Mesendoderm (in vitro differentiated cells): ENCODE results near the gene CST7.

ENCODE experiments used
- DNase-seq: peaks from one replicate; pipeline ENCODE4 v3.0.0; 2013
- H2AK5ac ChIP-seq: 2 replicates; pipeline ENCODE4 v1.6.1; 2013; ENCODE audit warnings: low read length, inconsistent platforms
- H2BK120ac ChIP-seq: 2 replicates; pipeline ENCODE4 v1.6.1; 2013; ENCODE audit warnings: low read depth, mild to moderate bottlenecking, low read length, moderate library complexity, mixed read lengths
- H2BK15ac ChIP-seq: replicated peaks from 2 replicates; pipeline ENCODE4 v1.6.1; 2013; ENCODE audit warnings: low read depth, mild to moderate bottlenecking, moderate library complexity
- H2BK5ac ChIP-seq: 2 replicates; pipeline ENCODE4 v1.6.1; 2013; ENCODE audit warnings: low read length, inconsistent platforms
- H3K18ac ChIP-seq: 2 replicates; pipeline ENCODE4 v1.6.1; 2013; ENCODE audit warnings: mild to moderate bottlenecking, low read length, mixed read lengths
- H3K23ac ChIP-seq: one replicate; pipeline ENCODE4 v1.6.1; 2013; ENCODE audit warnings: low read length
- H3K27ac ChIP-seq: 2 replicates; pipeline ENCODE4 v1.5.1; 2013; ENCODE audit warnings: low read depth, mild to moderate bottlenecking, inconsistent platforms, low read length, moderate library complexity
- H3K27me3 ChIP-seq: 2 replicates; pipeline ENCODE4 v1.6.1; 2013; ENCODE audit warnings: low read length, control low read depth, mild to moderate bottlenecking, inconsistent platforms; ENCODE audit not compliant: insufficient read depth, poor library complexity
- H3K36me3 ChIP-seq: 2 replicates; pipeline ENCODE4 v1.6.1; 2013; ENCODE audit warnings: low read length, inconsistent platforms; ENCODE audit not compliant: control insufficient read depth, insufficient read depth
- H3K4ac ChIP-seq: one replicate; pipeline ENCODE4 v1.6.1; 2013; ENCODE audit warnings: low read depth, mild to moderate bottlenecking, low read length, moderate library complexity
- H3K4me1 ChIP-seq: 2 replicates; pipeline ENCODE4 v1.6.1; 2013; ENCODE audit warnings: low read depth, low read length, inconsistent platforms; ENCODE audit not compliant: control insufficient read depth
- H3K4me2 ChIP-seq: 2 replicates; pipeline ENCODE4 v1.6.1; 2013; ENCODE audit warnings: low read length
- H3K4me3 ChIP-seq: 2 replicates; pipeline ENCODE4 v1.5.1; 2013; ENCODE audit warnings: mild to moderate bottlenecking, low read length
- H3K56ac ChIP-seq: one replicate; pipeline ENCODE4 v1.6.1; 2013; ENCODE audit warnings: low read length
- H3K79me1 ChIP-seq: 2 replicates; pipeline ENCODE4 v1.6.1; 2013; ENCODE audit warnings: low read length, inconsistent platforms
- H3K79me2 ChIP-seq: 2 replicates; pipeline ENCODE4 v1.6.1; 2013; ENCODE audit warnings: mild to moderate bottlenecking, low read length; ENCODE audit not compliant: control insufficient read depth, insufficient read depth
- H3K9ac ChIP-seq: 2 replicates; pipeline ENCODE4 v1.6.1; 2013; ENCODE audit warnings: low read length, inconsistent platforms
- H4K5ac ChIP-seq: one replicate; pipeline ENCODE4 v1.6.1; 2013; ENCODE audit warnings: low read length
- H4K8ac ChIP-seq: one replicate; pipeline ENCODE4 v1.6.1; 2013; ENCODE audit warnings: low read depth, mild to moderate bottlenecking, control low read depth, low read length, moderate library complexity
- WGBS: extraction: QIAGEN DNeasy Blood & Tissue Kit; methylation state at CpG from one replicate; pipeline ENCODE4 v1.1.7; 2013; ENCODE audit warnings: low lambda C conversion rate, missing lambda C conversion rate; ENCODE audit not compliant: insufficient coverage; ENCODE audit errors: extremely low coverage; 5-methylcytosine and 5-hydroxymethylcytosine counted together

Gene CST7

DNA sequence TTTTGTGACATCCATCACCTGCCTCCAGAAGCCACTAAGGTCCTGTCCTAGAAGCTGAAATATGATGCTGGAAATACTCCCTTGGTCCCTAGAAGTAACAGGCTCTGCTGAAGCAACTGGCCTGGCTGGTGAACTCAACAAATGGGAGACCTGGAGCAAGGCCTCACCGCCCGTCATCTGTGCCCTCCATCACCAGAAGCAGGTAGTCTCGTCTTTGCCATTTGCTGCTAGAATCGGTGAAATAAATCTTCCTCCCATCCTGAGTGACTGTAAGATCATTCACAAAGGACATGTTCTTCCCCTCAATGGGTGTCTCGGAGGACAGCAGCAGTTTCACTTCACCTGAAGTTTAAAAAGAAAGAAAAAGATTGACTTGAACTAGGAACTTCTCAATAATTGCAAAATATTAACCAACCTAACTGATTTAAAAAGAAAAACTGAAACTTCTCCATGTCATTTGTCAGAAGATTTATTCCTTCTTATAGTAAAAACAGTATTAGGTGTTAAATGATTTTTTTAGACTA is 21.0 kb downstream of the CST7 start:
- Histone ChIP-seq H3K56ac (no peak overlapping the region), H3K27ac (no peak overlapping the region), H3K9ac (no peak overlapping the region), H2BK120ac (no peak overlapping the region), H3K18ac (no peak overlapping the region), H3K4me2 (no peak overlapping the region), H3K79me2 (no peaks in the 10 kb centered on the region), H3K27me3 (no peaks in the 10 kb centered on the region), H3K4me1 (no peaks in the 10 kb centered on the region), H2BK5ac (no peak overlapping the region), H3K4me3 (no peak overlapping the region), H3K79me1 (no peaks in the 10 kb centered on the region), H4K8ac (no peak overlapping the region), H3K36me3 (peaks cover 10% of the 10 kb centered on the region), H3K23ac (no peak overlapping the region), H2BK15ac (no peak overlapping the region), H2AK5ac (no peak overlapping the region), H4K5ac (no peak overlapping the region), H3K4ac (no peak overlapping the region)
- WGBS, result no CpG with 5 or more reads among the region's 5 CpGs
- DNase-seq, result no peak

GRCh38 chr20:24970754-24971153 is 21.7 kb downstream of the CST7 start:
- Histone ChIP-seq H3K79me1 (no peaks in the 10 kb centered on the region), H3K23ac (no peak overlapping the region), H3K4me2 (no peak overlapping the region), H3K36me3 (peaks cover 6% of the 10 kb centered on the region), H3K56ac (no peak overlapping the region), H4K5ac (no peak overlapping the region), H3K27ac (no peak overlapping the region), H3K4ac (no peak overlapping the region), H2BK120ac (no peak overlapping the region), H3K9ac (no peak overlapping the region), H3K27me3 (no peaks in the 10 kb centered on the region), H2BK5ac (no peak overlapping the region), H2AK5ac (no peak overlapping the region), H3K4me1 (no peaks in the 10 kb centered on the region), H4K8ac (no peak overlapping the region), H3K79me2 (no peaks in the 10 kb centered on the region), H2BK15ac (no peak overlapping the region), H3K4me3 (no peak overlapping the region), H3K18ac (no peak overlapping the region)
- no peak for DNase-seq
- WGBS, result no CpG with 5 or more reads among the region's 8 CpGs

DNA sequence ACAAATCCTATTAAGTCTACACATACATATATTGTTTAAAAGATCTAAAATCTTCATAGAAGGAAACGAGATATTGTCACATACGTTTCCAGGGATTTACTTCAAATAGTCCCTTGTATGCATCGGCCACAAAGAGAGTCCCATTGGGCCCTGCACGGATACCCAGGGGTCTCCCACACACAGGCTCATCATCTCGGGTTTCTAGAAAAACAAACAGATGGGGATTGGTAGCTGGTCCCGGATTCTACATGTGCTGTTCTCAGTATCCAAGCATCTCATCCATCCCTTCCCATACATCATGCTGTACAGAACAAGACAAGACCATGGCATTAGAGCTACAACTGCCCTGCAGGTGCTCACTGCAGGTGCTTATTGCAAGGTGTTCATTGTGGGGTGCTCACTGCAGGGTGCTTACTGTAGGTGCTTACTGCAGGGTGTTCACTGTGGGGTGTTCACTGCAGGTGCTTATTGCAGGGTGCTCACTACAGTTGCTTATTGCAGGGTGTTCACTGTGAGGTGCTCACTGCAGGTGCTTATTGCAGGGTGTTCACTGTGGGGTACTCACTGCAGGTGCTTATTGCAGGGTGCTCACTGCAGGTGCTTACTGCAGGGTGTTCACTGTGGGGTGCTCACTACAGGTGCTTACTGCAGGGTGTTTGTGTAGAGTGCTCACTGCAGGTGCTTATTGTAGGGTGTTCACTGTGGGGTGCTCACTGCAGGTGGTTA is 22.5 kb downstream of the CST7 start:
- H3K79me1 ChIP-seq, result no peaks in the 10 kb centered on the region
- no peak overlapping the region for H3K9ac ChIP-seq
- H3K27ac ChIP-seq, result no peak overlapping the region
- no peak overlapping the region for H2BK5ac ChIP-seq
- no peak overlapping the region for H3K23ac ChIP-seq
- H4K8ac ChIP-seq, result no peak overlapping the region
- H3K4me3 ChIP-seq, result no peak overlapping the region
- no peak overlapping the region for H3K4ac ChIP-seq
- no peak overlapping the region for H4K5ac ChIP-seq
- no peak for DNase-seq
- WGBS, result no CpG with 5 or more reads among the region's 6 CpGs
- H3K4me2 ChIP-seq, result no peak overlapping the region
- H3K56ac ChIP-seq, result no peak overlapping the region
- H3K4me1 ChIP-seq, result no peaks in the 10 kb centered on the region
- H3K36me3 ChIP-seq, result peaks cover 5% of the 10 kb centered on the region
- no peak overlapping the region for H2BK120ac ChIP-seq
- no peak overlapping the region for H2AK5ac ChIP-seq
- no peak overlapping the region for H3K18ac ChIP-seq
- no peaks in the 10 kb centered on the region for H3K27me3 ChIP-seq
- no peaks in the 10 kb centered on the region for H3K79me2 ChIP-seq
- H2BK15ac ChIP-seq, result no peak overlapping the region

DNA sequence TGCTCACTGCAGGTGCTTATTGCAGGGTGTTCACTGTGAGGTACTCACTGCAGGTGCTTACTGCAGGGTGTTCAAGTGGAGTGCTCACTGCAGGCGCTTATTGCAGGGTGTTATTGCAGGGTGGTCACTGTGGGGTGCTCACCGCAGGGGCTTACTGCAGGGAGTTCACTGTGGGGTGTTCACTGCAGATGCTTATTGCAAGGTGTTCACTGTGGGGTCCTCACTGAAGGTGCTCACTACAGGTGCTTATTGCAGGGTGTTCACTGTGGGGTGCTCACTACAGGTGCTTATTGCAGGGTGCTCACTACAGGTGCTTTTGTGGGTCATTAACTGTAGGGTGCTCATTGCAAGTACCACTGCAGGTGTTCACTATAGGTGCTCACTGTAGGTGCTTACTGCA is 23.3 kb downstream of the CST7 start:
- Histone ChIP-seq H3K79me2 (no peaks in the 10 kb centered on the region), H3K27ac (no peak overlapping the region), H4K8ac (no peak overlapping the region), H3K18ac (no peak overlapping the region), H3K36me3 (peaks cover 5% of the 10 kb centered on the region), H4K5ac (no peak overlapping the region), H3K9ac (no peak overlapping the region), H3K4ac (no peak overlapping the region), H3K27me3 (no peaks in the 10 kb centered on the region), H2BK120ac (no peak overlapping the region), H3K56ac (no peak overlapping the region), H3K79me1 (no peaks in the 10 kb centered on the region), H2BK15ac (no peak overlapping the region), H3K4me2 (no peak overlapping the region), H2BK5ac (no peak overlapping the region), H2AK5ac (no peak overlapping the region), H3K4me3 (no peak overlapping the region), H3K4me1 (no peaks in the 10 kb centered on the region), H3K23ac (no peak overlapping the region)
- DNase-seq, result no peak
- WGBS, result no CpG with 5 or more reads among the region's 2 CpGs

DNA sequence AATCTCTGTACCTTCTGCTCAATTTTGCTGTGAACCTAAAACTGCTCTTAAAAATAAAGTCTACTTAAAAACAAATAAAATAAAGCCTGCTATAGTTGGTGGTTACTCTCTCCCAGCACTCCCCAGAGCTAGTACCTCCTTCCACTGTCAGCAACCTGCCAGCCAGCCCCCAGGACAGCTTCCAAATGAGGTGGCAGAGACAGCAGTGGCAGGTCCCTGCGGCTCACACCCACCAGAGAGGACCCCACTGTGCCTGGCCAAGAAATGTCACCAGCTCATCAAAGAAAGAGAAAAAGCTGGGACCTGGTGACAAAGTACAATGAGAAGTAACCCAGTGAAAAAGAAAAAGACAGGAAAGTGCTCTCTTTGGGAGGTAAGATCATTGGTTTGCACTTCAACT is 28.3 kb downstream of the CST7 start:
- Histone ChIP-seq H3K9ac (no peak overlapping the region), H3K4me1 (no peaks in the 10 kb centered on the region), H3K27me3 (no peaks in the 10 kb centered on the region), H4K5ac (no peak overlapping the region), H3K4me3 (no peak overlapping the region), H3K23ac (no peak overlapping the region), H3K79me1 (peaks cover 4% of the 10 kb centered on the region), H2BK120ac (no peak overlapping the region), H3K18ac (no peak overlapping the region), H2BK15ac (no peak overlapping the region), H2BK5ac (no peak overlapping the region), H2AK5ac (no peak overlapping the region), H3K4ac (no peak overlapping the region), H4K8ac (no peak overlapping the region), H3K4me2 (no peak overlapping the region), H3K56ac (no peak overlapping the region), H3K79me2 (no peaks in the 10 kb centered on the region), H3K36me3 (peaks cover 5% of the 10 kb centered on the region), H3K27ac (no peak overlapping the region)
- WGBS, result no CpG with 5 or more reads among the region's 1 CpG
- DNase-seq, result no peak

DNA sequence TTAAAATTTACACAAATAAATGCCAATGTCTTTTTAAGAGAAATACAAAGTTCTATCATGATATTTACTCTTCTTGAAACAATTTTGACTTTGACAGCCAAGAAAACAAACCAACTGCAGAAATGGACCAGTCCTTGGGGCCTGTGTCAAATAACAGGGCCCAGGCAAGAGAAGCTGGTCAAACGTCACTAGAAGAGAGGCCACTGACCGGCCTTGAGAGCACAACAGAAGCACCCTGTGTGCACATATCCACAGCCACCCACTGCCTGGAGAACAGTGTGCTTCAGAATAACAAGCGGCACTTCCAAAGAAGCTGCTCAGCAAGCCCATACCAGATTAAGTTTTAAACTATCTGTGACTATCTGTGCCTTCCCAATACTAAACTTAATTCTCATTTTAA is 28.7 kb downstream of the CST7 start:
- Histone ChIP-seq H3K4ac (no peak overlapping the region), H3K9ac (no peak overlapping the region), H3K4me2 (no peak overlapping the region), H3K27me3 (no peaks in the 10 kb centered on the region), H4K8ac (no peak overlapping the region), H3K4me1 (no peaks in the 10 kb centered on the region), H2BK5ac (no peak overlapping the region), H2BK15ac (no peak overlapping the region), H3K79me2 (no peaks in the 10 kb centered on the region), H3K18ac (no peak overlapping the region), H2BK120ac (no peak overlapping the region), H3K79me1 (peaks cover 6% of the 10 kb centered on the region), H3K23ac (no peak overlapping the region), H3K36me3 (peaks cover 2% of the 10 kb centered on the region), H4K5ac (no peak overlapping the region), H3K56ac (no peak overlapping the region), H3K27ac (no peak overlapping the region), H3K4me3 (no peak overlapping the region), H2AK5ac (no peak overlapping the region)
- no peak for DNase-seq
- WGBS, result no CpG with 5 or more reads among the region's 3 CpGs
